Measurements from ENCODE around the gene IL5. TPM values are rescaled to one million over a fixed set of nuclear protein-coding genes. Genes with fewer than 3 reads are reported as not detected.

The IL5 gene
- total and polyA plus RNA-seq, 12 donors = not detected

DNA sequence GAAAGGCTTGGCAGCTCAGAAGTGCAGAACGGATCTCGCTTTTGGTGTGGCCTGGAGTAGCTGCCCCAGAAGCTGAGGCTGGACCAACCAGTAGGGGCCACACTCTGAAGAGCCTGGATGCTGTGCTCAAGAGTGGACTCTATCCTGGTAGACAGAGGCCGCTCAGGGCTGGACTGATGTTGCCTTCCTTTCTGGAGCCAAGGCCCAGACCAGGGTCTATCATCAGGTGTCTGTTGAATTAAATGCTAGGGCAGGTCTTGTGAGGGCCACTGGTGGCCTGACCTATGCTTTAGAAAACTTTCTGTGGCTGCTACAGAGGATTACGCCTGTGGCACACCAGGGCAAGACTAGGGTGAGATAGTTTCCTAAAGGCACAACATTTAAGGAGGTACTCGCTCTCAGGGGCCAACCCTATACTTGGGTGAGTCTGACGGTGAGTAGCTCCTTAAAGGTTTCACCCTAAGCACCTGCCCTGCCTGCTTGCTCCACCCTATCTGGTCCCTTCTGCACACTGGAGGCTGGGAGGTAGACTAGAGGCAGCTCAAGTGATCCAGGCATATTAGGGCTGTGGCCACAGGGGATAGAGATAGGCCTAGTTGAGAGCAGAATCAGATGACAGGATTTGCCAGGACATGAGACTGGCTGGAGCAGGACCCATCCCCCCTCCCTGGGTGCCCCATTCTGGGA lies 42.9 kb downstream of the IL5 start:
- intact Hi-C loops (cut with DNase I) = loop anchor here (2.0 to 10.0 kb wide), 4 partner anchors 83 to 226 kb away; no protein-coding TSS in a partner anchor
- DNase-seq = no peak
- TF ChIP-seq, protein P1, sequence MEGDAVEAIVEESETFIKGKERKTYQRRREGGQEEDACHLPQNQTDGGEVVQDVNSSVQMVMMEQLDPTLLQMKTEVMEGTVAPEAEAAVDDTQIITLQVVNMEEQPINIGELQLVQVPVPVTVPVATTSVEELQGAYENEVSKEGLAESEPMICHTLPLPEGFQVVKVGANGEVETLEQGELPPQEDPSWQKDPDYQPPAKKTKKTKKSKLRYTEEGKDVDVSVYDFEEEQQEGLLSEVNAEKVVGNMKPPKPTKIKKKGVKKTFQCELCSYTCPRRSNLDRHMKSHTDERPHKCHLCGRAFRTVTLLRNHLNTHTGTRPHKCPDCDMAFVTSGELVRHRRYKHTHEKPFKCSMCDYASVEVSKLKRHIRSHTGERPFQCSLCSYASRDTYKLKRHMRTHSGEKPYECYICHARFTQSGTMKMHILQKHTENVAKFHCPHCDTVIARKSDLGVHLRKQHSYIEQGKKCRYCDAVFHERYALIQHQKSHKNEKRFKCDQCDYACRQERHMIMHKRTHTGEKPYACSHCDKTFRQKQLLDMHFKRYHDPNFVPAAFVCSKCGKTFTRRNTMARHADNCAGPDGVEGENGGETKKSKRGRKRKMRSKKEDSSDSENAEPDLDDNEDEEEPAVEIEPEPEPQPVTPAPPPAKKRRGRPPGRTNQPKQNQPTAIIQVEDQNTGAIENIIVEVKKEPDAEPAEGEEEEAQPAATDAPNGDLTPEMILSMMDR (IDR thresholded peaks at IDR 0.05) = no peak
- no peak for TF ChIP-seq POLR2A (IDR thresholded peaks at IDR 0.05)
- no peak overlapping the region for H3K4me3 ChIP-seq
- H3K27ac ChIP-seq = peak overlapping the region in 2 of 5 donors; percentile 26 to 60
- H3K27me3 ChIP-seq = no peaks in the 10 kb centered on the region
- H3K36me3 ChIP-seq (replicated peaks in 1 of 2) = no peaks in the 10 kb centered on the region
- peaks cover 7 to 21% of the 10 kb centered on the region in 2 donors for H3K4me1 ChIP-seq (replicated peaks in 1 of 2)
- 89 to 100% (median 95%) methylated on average over 2 to 6 of the region's 6 CpGs for WGBS, 4 donors
- no peaks in the 10 kb centered on the region for H3K9me3 ChIP-seq (replicated peaks in 1 of 3)

DNA sequence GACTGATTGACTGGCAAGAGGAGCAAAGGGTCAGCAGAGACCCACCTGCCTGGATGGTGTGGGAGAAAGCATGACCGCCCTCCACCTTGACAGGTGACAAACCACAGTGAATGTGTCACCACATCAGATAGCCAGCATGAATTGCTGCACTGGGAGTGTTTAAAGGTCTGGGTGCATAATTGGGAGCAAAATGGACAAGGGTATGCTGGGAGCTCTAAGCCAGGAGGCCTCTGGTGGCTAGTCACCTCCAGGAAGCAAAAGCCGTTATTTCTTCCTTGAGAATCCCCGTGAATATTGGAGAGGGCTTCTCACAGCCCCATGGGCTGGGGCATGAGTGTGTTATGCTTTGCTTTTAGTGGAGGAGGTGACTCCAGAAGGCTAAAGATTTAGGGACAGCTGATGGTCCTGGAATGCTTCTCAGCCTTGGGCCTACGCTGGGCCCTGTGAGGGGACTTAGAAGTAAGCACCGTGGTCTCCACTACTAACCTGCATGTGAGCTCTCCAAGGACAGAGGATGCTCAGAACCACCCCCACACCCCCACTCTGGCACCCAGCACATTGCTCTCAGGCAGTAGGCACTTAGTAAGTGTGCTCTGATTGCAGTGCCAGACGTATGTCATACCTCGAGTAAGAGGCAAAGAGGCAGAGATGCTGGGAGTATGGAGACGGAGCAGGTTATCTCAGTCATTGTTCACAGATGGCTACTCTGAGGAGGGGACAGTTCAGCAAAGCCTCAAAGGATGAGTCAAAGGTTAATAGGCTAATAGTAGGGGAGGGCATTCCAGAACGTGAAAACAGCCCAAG lies 43.7 kb downstream of the IL5 start:
- H3K36me3 ChIP-seq (replicated peaks in 1 of 2) = no peaks in the 10 kb centered on the region
- H3K9me3 ChIP-seq (replicated peaks in 1 of 3) = no peaks in the 10 kb centered on the region
- WGBS, 4 donors = 68 to 80% (median 70%) methylated on average over 8 to 9 of the region's 9 CpGs
- intact Hi-C loops (cut with DNase I) = loop anchor here (2.0 to 10.0 kb wide), 4 partner anchors 82 to 225 kb away; no protein-coding TSS in a partner anchor
- H3K4me1 ChIP-seq (replicated peaks in 1 of 2) = peaks cover 11 to 28% of the 10 kb centered on the region in 2 donors
- no peaks in the 10 kb centered on the region for H3K27me3 ChIP-seq
- H3K4me3 ChIP-seq = no peak overlapping the region
- peak in 1 of 7 donors; percentile 16 for DNase-seq
- TF ChIP-seq, protein P1 (IDR thresholded peaks at IDR 0.05) = no peak
- TF ChIP-seq POLR2A (IDR thresholded peaks at IDR 0.05) = no peak
- H3K27ac ChIP-seq = peak overlapping the region in 2 of 5 donors; percentile 11 to 60

DNA sequence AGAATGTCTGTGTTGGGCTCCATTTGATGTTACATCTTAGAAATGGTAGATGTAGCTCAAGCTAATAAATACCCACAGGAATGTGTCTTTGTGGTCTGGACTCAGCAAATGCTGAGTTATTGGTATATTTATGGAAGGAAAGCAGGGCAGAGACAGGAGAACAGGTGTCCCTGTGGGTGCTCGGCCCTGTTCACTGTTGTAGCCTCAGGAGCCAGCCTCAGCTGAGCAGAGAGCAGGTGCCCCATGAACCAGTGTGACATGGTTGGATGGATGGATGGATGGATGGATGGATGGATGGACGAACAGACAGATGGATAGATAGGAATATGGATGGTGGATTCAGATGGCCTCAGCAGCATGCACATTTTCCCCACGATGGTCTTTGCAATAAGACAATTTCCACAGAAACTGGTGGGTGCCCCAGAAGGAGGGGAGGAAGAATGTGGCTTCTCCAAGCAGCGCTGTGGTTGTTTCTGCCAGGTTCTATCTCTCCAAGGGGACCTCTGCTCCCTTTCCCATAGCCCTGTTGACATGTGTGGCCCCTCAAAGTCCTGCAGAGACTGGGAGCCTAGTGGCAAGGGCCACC lies 44.5 kb downstream of the IL5 start:
- H3K4me3 ChIP-seq = no peak overlapping the region
- H3K36me3 ChIP-seq (replicated peaks in 1 of 2) = no peaks in the 10 kb centered on the region
- TF ChIP-seq POLR2A (IDR thresholded peaks at IDR 0.05) = no peak
- H3K27ac ChIP-seq = peak overlapping the region in 2 of 5 donors; percentile 92 to 96
- whole genome bisulfite sequencing, 4 donors = 84 to 87% (median 84%) methylated on average over 4 of the region's 4 CpGs
- peaks cover 11 to 34% of the 10 kb centered on the region in 2 donors for H3K4me1 ChIP-seq (replicated peaks in 1 of 2)
- intact Hi-C loops (cut with DNase I) = loop anchor here in 1 of 2 donors (10.0 kb wide), 1 partner anchor 224 kb away; no protein-coding TSS in a partner anchor
- DNase-seq = peak in 1 of 7 donors; percentile 18
- H3K9me3 ChIP-seq (replicated peaks in 1 of 3) = no peaks in the 10 kb centered on the region
- no peaks in the 10 kb centered on the region for H3K27me3 ChIP-seq

DNA sequence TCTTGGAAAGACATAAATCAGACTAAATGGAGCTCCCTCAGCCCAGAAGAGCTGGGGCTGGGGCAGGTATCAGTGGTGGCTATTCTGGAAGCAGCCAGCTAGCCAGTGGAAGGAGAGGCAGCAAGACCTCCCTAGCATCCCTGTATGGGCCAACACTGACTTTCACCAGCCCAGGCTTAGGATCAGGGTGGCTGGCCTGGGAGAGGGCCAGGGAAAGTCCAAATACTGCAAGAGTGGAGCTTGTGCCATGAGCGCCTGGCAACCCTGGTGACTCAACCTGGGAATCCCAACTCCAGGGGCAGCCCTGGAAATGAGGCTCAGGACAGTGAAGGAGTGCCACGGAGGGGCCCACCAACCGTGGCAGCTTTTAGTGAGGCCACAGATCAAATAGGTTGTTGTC lies 45.2 kb downstream of the IL5 start:
- Histone ChIP-seq H3K27ac (peak overlapping the region in 4 of 5 donors; percentile 80 to 96 (median 93)), H3K4me1 (replicated peaks in 1 of 2) (peaks cover 11 to 34% of the 10 kb centered on the region in 2 donors), H3K4me3 (no peak overlapping the region), H3K9me3 (replicated peaks in 1 of 3) (no peaks in the 10 kb centered on the region), H3K27me3 (no peaks in the 10 kb centered on the region), H3K36me3 (replicated peaks in 1 of 2) (no peaks in the 10 kb centered on the region)
- DNase-seq = peak in 6 of 7 donors; percentile 58 to 81 (median 67)
- 60 to 83% (median 70%) methylated on average over 1 to 3 of the region's 3 CpGs for WGBS, 4 donors
- TF ChIP-seq, protein P1 (IDR thresholded peaks at IDR 0.05) = no peak
- TF ChIP-seq POLR2A (IDR thresholded peaks at IDR 0.05) = no peak
- intact Hi-C loops (cut with DNase I) = loop anchor here in 1 of 2 donors (10.0 kb wide), 1 partner anchor 223 kb away; no protein-coding TSS in a partner anchor
